ENCODE results near the gene AGAP1. TPM values are rescaled to one million over a fixed set of nuclear protein-coding genes. Genes with fewer than 3 reads are reported as not detected.

The AGAP1 gene
- total RNA-seq, 2 donors from 2014 or later, result 16.1 to 40.1 TPM

DNA sequence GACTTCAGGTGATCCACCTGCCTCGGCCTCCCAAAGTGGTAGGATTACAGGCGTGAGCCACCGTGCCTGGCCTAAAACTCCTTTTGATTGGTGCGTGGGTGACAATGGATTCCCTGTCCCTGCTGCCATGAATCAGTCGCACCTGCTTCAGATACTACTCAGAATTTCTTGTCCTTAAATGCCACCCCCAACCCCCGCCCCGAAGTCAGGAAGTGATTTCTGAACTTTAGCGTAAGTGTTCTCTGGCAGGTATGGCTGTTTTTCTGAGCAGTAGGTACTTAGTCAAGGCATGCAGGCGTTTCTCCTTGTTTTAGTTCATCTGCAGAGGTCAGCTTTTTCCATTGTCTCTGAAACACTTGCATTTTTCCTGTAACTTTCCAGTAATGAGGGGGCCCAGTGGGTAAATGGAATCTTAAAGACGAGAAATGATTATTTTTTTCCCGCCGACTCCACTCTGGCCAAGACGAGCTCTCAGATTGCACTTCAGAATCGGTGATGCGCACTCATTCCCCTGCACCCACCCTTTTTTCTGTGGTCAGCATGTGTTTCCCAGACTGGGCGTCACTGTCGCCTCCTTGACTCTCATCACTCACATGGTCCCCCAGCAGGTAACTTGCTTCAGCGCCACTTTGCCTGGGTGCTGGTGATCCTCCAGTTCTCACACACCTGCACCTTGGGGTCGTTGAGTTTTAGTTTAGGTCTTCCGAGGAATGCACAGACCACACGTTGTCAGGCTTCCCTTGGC lies 494.6 kb downstream of the AGAP1 start:
- no peak overlapping the region for H3K4me3 ChIP-seq
- H3K27ac ChIP-seq, result no peak overlapping the region
- H3K9me3 ChIP-seq, result no peaks in the 10 kb centered on the region
- no peaks in the 10 kb centered on the region for H3K36me3 ChIP-seq
- intact Hi-C loops (cut with DNase I), result no loop called here
- no peaks in the 10 kb centered on the region for H3K4me1 ChIP-seq (replicated peaks)
- WGBS, result 94% methylated on average over 18 of the region's 21 CpGs
- no peak for DNase-seq (ENCODE audit: low spot score)
- H3K27me3 ChIP-seq (replicated peaks; ENCODE audit: insufficient read depth), result no peaks in the 10 kb centered on the region
- TF ChIP-seq POLR2A (IDR thresholded peaks at IDR 0.05), result no peak
- TF ChIP-seq, protein P1, sequence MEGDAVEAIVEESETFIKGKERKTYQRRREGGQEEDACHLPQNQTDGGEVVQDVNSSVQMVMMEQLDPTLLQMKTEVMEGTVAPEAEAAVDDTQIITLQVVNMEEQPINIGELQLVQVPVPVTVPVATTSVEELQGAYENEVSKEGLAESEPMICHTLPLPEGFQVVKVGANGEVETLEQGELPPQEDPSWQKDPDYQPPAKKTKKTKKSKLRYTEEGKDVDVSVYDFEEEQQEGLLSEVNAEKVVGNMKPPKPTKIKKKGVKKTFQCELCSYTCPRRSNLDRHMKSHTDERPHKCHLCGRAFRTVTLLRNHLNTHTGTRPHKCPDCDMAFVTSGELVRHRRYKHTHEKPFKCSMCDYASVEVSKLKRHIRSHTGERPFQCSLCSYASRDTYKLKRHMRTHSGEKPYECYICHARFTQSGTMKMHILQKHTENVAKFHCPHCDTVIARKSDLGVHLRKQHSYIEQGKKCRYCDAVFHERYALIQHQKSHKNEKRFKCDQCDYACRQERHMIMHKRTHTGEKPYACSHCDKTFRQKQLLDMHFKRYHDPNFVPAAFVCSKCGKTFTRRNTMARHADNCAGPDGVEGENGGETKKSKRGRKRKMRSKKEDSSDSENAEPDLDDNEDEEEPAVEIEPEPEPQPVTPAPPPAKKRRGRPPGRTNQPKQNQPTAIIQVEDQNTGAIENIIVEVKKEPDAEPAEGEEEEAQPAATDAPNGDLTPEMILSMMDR (IDR thresholded peaks at IDR 0.05), result no peak
- no peak for TF ChIP-seq POLR2AphosphoS5 (IDR thresholded peaks at IDR 0.05)

DNA sequence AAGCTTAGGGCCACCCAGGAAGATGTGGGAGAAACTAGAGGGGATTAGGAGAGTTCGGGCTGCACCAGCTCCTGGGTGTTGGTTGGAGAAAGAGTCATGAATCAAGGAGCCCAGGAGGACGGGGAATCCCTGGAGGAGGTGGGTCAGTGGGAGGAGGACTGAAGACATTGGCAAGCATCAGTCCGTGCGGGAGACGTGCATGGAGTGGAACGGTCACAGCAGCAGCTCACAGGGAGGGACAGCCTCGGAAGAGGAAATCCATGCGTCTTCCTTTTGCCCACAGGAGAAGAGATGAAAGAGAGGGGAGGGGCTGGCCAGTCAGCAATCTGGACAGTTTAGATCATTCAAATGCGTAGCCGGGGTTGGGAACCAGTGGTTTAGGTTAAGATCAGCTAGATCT lies 495.7 kb downstream of the AGAP1 start:
- Histone ChIP-seq H3K4me3 (no peak overlapping the region), H3K4me1 (replicated peaks) (no peaks in the 10 kb centered on the region), H3K27ac (no peak overlapping the region), H3K36me3 (no peaks in the 10 kb centered on the region), H3K9me3 (no peaks in the 10 kb centered on the region), H3K27me3 (replicated peaks; ENCODE audit: insufficient read depth) (no peaks in the 10 kb centered on the region)
- TF ChIP-seq POLR2AphosphoS5 (IDR thresholded peaks at IDR 0.05), result no peak
- no peak for TF ChIP-seq POLR2A (IDR thresholded peaks at IDR 0.05)
- TF ChIP-seq, protein P1 (IDR thresholded peaks at IDR 0.05), result no peak
- DNase-seq (ENCODE audit: low spot score), result no peak
- WGBS, result 93% methylated on average over 10 of the region's 10 CpGs
- intact Hi-C loops (cut with DNase I), result no loop called here

DNA sequence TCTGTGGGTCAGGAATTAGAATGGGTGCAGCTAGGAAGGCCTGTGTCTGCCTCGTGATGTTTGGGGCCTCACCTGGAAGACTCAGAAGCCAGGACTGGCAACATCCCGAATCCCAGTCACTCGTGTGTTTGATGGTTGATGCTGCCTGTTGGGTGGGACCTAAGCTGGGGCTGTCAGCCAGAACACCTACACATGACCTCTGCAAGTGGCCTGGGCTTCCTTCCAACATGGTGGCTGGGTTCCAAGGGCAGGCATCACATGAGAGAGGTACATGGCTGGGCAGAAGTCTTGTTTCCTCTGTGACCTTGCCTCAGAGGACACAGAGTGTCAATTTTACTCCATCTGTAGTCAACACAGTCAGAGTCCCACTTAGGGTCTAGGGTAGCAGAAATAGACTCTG lies 496.5 kb downstream of the AGAP1 start:
- Histone ChIP-seq H3K9me3 (no peaks in the 10 kb centered on the region), H3K4me1 (replicated peaks) (no peaks in the 10 kb centered on the region), H3K27me3 (replicated peaks; ENCODE audit: insufficient read depth) (no peaks in the 10 kb centered on the region), H3K36me3 (no peaks in the 10 kb centered on the region), H3K27ac (no peak overlapping the region), H3K4me3 (no peak overlapping the region)
- TF ChIP-seq, protein P1 (IDR thresholded peaks at IDR 0.05), result no peak
- intact Hi-C loops (cut with DNase I), result no loop called here
- DNase-seq (ENCODE audit: low spot score), result no peak
- 86% methylated on average over 3 of the region's 3 CpGs for WGBS

DNA sequence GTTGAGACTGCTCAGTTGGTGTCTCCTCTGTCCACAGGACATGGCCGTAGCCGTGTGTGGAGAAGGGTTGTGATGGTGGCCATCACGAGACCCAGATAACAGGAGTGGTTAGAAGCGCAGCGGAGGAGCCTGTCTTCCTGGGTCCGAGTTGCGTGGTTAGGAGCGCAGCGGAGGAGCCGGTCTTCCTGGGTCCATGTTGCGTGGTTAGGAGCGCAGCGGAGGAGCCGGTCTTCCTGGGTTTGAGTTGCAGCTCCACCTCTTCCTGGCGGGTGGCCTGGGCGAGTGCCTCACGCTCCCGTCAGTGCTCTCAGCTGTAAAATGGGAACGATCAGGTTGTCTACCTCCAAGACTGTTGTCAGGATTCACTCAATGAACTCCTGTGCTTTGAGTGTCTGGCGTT lies 498.2 kb downstream of the AGAP1 start:
- no peak for DNase-seq (ENCODE audit: low spot score)
- intact Hi-C loops (cut with DNase I), result no loop called here

More for the DNA sequence above, 498.2 kb downstream of the AGAP1 start:
- no peaks in the 10 kb centered on the region for H3K9me3 ChIP-seq
- H3K4me1 ChIP-seq (replicated peaks), result no peaks in the 10 kb centered on the region
- no peaks in the 10 kb centered on the region for H3K27me3 ChIP-seq (replicated peaks; ENCODE audit: insufficient read depth)
- no peak overlapping the region for H3K4me3 ChIP-seq
- TF ChIP-seq POLR2AphosphoS5 (IDR thresholded peaks at IDR 0.05) (no peak), POLR2A (IDR thresholded peaks at IDR 0.05) (no peak)
- TF ChIP-seq, protein P1 (IDR thresholded peaks at IDR 0.05), result no peak
- no peak overlapping the region for H3K27ac ChIP-seq
- no peaks in the 10 kb centered on the region for H3K36me3 ChIP-seq
- 95% methylated on average over 20 of the region's 20 CpGs for WGBS
